ENCODE data around the gene GARS1.
"Not testable (repeated sequence)": the region's sequence is repeated elsewhere in the genome, so short reads cannot be mapped to it uniquely, and the experiment has no call there.

Gene GARS1

GRCh38 chr7:30627026-30627425 lies 32.3 kb downstream of the GARS1 start:
- no peak for DNase-seq (ENCODE audit: low spot score)

- DNase-seq (ENCODE audit: low spot score): no peak
Measured at GRCh38 chr7:30630986-30631385, 36.3 kb downstream of the GARS1 start.

GRCh38 chr7:30633223-30633622 lies 38.5 kb downstream of the GARS1 start:
- no peak for DNase-seq (ENCODE audit: low spot score)

- no peak for DNase-seq (ENCODE audit: low spot score)
Measured at GRCh38 chr7:30634193-30634626, 39.5 kb downstream of the GARS1 start.

- DNase-seq (ENCODE audit: low spot score): no peak
Measured at GRCh38 chr7:30634634-30635201, 40.0 kb downstream of the GARS1 start.

GRCh38 chr7:30635798-30636197 lies 41.1 kb downstream of the GARS1 start:
- DNase-seq (ENCODE audit: low spot score): no peak

GRCh38 chr7:30642322-30642721 lies 47.6 kb downstream of the GARS1 start:
- not testable (repeated sequence) for DNase-seq (ENCODE audit: low spot score)

GRCh38 chr7:30642789-30643188 lies 48.1 kb downstream of the GARS1 start:
- DNase-seq (ENCODE audit: low spot score): no peak

GRCh38 chr7:30644286-30644955 lies 49.7 kb downstream of the GARS1 start:
- no peak for DNase-seq (ENCODE audit: low spot score)

GRCh38 chr7:30645661-30646060 lies 51.0 kb downstream of the GARS1 start:
- DNase-seq (ENCODE audit: low spot score): no peak

- DNase-seq (ENCODE audit: low spot score): no peak
Measured at GRCh38 chr7:30646154-30646553, 51.5 kb downstream of the GARS1 start.

- no peak for DNase-seq (ENCODE audit: low spot score)
Measured at GRCh38 chr7:30647589-30648364, 53.1 kb downstream of the GARS1 start.

- DNase-seq (ENCODE audit: low spot score): no peak
Measured at GRCh38 chr7:30648744-30649540, 54.3 kb downstream of the GARS1 start.

GRCh38 chr7:30649717-30650420 lies 55.2 kb downstream of the GARS1 start:
- no peak for DNase-seq (ENCODE audit: low spot score)

GRCh38 chr7:30650421-30650808 lies 55.7 kb downstream of the GARS1 start:
- no peak for DNase-seq (ENCODE audit: low spot score)

GRCh38 chr7:30652132-30652531 lies 57.5 kb downstream of the GARS1 start:
- no peak for DNase-seq (ENCODE audit: low spot score)

- no peak for DNase-seq (ENCODE audit: low spot score)
Measured at GRCh38 chr7:30652698-30653641, 58.3 kb downstream of the GARS1 start.

GRCh38 chr7:30654296-30655090 lies 59.8 kb downstream of the GARS1 start:
- DNase-seq (ENCODE audit: low spot score): no peak

GRCh38 chr7:30655096-30655970 lies 60.7 kb downstream of the GARS1 start:
- DNase-seq (ENCODE audit: low spot score): no peak

Data from cerebellar cortex (tissue), 1 donor.